Measurements from ENCODE around the gene CLPTM1.
A peak's percentile ranks its signal among the peaks of the same experiment; 100 is the strongest.

Gene CLPTM1

DNA sequence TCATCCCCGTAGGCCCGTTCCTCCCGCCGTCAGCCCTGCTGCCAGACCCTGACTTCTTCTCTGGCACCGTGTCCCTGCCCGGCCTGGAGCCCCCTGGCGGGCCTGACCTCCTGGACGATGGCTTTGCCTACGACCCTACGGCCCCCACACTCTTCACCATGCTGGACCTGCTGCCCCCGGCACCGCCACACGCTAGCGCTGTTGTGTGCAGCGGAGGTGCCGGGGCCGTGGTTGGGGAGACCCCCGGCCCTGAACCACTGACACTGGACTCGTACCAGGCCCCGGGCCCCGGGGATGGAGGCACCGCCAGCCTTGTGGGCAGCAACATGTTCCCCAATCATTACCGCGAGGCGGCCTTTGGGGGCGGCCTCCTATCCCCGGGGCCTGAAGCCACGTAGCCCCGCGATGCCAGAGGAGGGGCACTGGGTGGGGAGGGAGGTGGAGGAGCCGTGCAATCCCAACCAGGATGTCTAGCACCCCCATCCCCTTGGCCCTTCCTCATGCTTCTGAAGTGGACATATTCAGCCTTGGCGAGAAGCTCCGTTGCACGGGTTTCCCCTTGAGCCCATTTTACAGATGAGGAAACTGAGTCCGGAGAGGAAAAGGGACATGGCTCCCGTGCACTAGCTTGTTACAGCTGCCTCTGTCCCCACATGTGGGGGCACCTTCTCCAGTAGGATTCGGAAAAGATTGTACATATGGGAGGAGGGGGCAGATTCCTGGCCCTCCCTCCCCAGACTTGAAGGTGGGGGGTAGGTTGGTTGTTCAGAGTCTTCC is 82.4 kb downstream of the CLPTM1 start:
- H3K27ac ChIP-seq: peak overlapping the region in 3 of 21 experiments; percentile 95 to 99 (median 98)
- H3K4me3 ChIP-seq: no peak overlapping the region

DNA sequence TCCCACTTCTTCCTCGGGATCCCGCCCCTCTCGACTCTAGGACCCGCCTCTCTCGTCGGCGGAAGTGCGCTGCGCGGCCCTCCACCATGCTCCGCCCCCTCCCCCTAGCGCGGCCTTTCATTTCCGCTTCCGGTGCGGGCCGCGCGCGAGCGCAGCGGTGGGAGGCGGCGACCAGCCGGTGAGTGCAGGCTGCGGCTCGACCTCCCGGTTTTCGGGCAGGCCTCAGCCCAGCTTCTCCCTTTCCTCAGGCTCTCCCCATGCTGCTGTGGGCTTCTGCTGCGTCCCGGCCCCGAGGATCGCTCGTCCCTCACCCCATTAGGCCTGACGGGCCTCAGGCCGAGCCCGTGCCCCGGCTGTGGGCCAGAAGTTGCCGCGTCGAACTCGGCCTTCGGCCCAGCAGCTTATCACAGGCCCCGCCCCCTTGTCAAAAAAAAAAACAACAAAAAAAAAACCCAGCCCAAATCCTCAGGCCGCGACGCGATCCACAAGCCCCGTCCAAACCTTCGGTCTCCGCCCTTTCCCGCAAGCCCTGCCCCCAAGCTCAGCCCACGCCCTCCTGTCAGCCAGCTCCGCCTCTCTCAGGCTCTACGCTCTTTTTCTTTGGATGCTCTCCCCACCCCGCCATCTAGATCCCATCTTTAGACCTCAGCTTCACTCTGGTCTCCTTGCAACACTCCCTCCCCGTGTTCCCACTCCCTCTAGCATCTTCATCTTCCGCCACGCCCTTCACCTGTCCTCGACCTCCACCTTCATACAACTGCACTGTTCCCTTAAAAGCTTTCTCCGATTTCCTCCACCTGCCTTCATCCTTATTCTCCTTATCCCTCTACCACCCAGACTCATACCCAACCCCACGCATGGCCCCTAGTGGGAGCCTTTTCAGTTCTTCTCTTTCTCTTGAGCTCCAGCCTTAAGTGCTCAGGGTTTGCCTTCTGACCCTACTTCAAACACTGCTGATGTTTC is 84.0 kb downstream of the CLPTM1 start, which contains the start of gene CLASRP:
Gene CLASRP (plus strand): TSS at position 115 of the 963 bp plus-strand sequence. CDS start 1,168 bp downstream, outside the sequence.
- Histone ChIP-seq H3K27ac (peak within 1 kb of the TSS; percentile 95 to 100 (median 98)), H3K4me3 (peak within 1 kb of the TSS; percentile 76 to 95 (median 85))

DNA sequence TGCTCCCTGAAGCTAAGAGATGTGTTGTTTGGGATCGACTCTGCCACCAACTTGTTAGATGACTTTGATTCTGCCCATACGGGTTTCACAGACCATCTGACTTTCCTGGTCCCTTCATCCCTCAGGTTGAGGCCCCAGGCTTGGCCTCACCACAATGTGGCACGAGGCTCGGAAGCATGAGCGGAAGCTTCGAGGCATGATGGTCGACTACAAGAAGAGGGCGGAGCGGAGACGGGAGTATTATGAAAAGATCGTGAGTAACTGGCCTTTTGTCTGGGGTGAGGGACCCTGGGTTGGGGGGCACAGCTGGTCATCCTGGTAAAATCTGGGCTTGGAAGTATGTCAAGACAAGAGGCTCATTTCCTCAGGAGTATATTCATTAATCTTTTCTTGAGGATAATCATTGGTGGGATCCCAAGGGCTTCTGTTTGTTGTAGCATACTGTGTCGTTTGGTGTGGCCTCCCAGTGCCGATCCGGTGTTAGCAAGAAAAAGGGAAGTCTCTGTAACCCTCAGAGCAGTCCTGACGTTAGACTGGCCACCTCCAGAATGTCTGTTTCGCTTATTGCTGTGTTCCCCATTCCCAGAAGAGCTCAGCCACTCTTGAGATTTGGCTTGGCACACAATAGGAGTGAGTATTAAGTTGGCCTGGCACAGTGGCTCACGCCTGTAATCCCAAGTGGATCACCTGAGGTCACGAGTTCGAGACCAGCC is 85.0 kb downstream of the CLPTM1 start:
- Histone ChIP-seq H3K4me3 (peak overlapping the region in 4 of 7 experiments; percentile 81 to 88 (median 86)), H3K27ac (peak overlapping the region in 16 of 21 experiments; percentile 47 to 100 (median 98))

DNA sequence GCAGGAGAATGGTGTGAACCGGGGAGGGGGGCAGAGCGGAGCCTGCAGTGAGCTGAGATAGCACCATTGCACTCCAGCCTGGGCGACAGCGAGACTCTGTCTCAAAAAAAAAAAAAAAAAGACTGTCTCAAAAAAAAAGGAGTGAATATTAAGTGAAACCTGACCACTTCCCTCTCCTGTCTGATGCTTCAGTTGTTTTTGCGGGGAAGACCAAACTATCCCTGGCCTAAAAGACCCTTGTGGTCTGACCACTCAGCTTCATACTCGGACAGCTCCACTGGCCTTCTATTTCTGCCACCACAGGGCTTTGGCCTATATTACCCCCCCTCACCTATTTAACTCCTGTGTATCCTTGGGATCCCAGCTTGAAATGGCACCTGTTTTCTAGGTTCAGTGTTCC is 85.9 kb downstream of the CLPTM1 start:
- peak overlapping the region in 12 of 21 experiments; percentile 12 to 99 (median 97) for H3K27ac ChIP-seq
- no peak overlapping the region for H3K4me3 ChIP-seq

Data from skin epidermis (tissue), 12 donors.